ENCODE results near the gene HES4. TPM values are rescaled to one million over a fixed set of nuclear protein-coding genes. Genes with fewer than 3 reads are reported as not detected.
"Not testable (repeated sequence)": the region's sequence is repeated elsewhere in the genome, so short reads cannot be mapped to it uniquely, and the experiment has no call there.

HES4 gene
- total and polyA plus RNA-seq, 7 donors, result 1.2 to 65.1 (median 25.0) TPM

DNA sequence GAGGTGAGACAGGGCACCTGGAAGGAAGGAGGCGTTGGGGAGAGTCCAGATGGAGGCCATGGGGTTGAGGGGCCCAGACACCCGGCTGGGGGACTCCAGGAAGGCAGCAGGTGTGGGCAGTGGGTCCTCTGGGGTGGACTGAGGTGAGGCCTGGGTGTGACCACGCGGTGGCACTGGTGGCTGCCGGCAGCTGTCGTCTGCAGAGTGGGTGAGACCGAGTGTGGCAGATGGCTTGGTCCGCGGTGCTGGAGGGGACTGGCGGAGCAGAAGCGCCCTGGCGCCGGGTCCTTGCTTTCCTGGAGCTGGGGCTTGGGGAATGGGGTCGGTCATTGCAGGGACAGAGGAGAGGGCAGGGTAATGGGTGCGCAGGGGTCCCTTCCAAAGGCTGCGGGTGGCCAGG, 32.5 kb upstream of the HES4 start:
- intact Hi-C loops (cut with DNase I), result loop anchor here (2.0 kb wide), 1 partner anchor 26 kb away; no protein-coding TSS in a partner anchor
- TF ChIP-seq POLR2AphosphoS5 (IDR thresholded peaks at IDR 0.05), result no peak
- no peak for TF ChIP-seq EP300 (IDR thresholded peaks at IDR 0.05)
- TF ChIP-seq, protein P1, sequence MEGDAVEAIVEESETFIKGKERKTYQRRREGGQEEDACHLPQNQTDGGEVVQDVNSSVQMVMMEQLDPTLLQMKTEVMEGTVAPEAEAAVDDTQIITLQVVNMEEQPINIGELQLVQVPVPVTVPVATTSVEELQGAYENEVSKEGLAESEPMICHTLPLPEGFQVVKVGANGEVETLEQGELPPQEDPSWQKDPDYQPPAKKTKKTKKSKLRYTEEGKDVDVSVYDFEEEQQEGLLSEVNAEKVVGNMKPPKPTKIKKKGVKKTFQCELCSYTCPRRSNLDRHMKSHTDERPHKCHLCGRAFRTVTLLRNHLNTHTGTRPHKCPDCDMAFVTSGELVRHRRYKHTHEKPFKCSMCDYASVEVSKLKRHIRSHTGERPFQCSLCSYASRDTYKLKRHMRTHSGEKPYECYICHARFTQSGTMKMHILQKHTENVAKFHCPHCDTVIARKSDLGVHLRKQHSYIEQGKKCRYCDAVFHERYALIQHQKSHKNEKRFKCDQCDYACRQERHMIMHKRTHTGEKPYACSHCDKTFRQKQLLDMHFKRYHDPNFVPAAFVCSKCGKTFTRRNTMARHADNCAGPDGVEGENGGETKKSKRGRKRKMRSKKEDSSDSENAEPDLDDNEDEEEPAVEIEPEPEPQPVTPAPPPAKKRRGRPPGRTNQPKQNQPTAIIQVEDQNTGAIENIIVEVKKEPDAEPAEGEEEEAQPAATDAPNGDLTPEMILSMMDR (IDR thresholded peaks at IDR 0.05), result no peak
- no peak for TF ChIP-seq POLR2A (IDR thresholded peaks at IDR 0.05)
- H3K4me3 ChIP-seq, result peak overlapping the region in 2 of 4 donors; percentile 54 to 55
- H3K9me3 ChIP-seq, result no peaks in the 10 kb centered on the region
- WGBS, 2 donors, result 10 to 33% methylated on average over 16 of the region's 16 CpGs
- H3K4me1 ChIP-seq, result peaks cover 0 to 24% (median 21%) of the 10 kb centered on the region in 4 donors
- H3K36me3 ChIP-seq, result no peaks in the 10 kb centered on the region
- peaks cover 25 to 56% (median 28%) of the 10 kb centered on the region in 3 donors for H3K27me3 ChIP-seq
- H3K27ac ChIP-seq, result no peak overlapping the region
- no peak for DNase-seq

DNA sequence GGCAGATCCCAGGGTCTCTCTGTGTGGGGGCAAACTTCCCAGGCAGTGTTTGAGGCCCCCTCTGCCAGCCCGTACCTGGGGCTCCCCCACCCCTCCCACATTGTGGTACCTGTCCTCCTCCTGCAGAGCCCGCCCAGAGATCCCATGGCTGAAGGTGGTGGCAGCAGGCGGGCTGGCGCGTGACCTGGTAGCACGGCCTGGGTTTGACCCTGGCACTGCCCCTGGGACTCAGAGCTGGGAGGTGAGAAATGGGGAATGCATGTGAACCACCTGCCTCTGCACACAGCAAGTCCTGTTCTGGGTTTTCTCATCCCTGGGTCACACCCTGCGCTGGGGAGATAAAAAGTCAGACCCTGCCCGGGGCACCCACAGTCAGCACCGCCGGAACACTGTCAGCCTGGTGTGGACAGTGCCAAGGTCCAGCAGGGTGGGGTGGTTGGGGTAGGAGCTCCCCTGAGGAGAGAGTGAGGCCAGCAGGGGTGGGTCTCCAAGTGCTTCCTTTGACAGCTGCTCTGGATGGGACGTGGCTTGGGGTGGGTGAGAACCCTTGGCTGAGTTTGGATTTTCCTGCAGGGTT, 31.9 kb upstream of the HES4 start:
- no peak for DNase-seq
- no peak overlapping the region for H3K27ac ChIP-seq
- peaks cover 25 to 51% (median 28%) of the 10 kb centered on the region in 3 donors for H3K27me3 ChIP-seq
- whole genome bisulfite sequencing, 2 donors, result 81 to 88% methylated on average over 11 of the region's 11 CpGs
- peaks cover 0 to 24% (median 21%) of the 10 kb centered on the region in 4 donors for H3K4me1 ChIP-seq
- no peak for TF ChIP-seq POLR2A (IDR thresholded peaks at IDR 0.05)
- no peak for TF ChIP-seq EP300 (IDR thresholded peaks at IDR 0.05)
- TF ChIP-seq, protein P1 (IDR thresholded peaks at IDR 0.05), result no peak
- TF ChIP-seq POLR2AphosphoS5 (IDR thresholded peaks at IDR 0.05), result no peak
- H3K9me3 ChIP-seq, result no peaks in the 10 kb centered on the region
- H3K36me3 ChIP-seq, result no peaks in the 10 kb centered on the region
- intact Hi-C loops (cut with DNase I), result loop anchor here (2.0 kb wide), 1 partner anchor 27 kb away; no protein-coding TSS in a partner anchor
- H3K4me3 ChIP-seq, result no peak overlapping the region

DNA sequence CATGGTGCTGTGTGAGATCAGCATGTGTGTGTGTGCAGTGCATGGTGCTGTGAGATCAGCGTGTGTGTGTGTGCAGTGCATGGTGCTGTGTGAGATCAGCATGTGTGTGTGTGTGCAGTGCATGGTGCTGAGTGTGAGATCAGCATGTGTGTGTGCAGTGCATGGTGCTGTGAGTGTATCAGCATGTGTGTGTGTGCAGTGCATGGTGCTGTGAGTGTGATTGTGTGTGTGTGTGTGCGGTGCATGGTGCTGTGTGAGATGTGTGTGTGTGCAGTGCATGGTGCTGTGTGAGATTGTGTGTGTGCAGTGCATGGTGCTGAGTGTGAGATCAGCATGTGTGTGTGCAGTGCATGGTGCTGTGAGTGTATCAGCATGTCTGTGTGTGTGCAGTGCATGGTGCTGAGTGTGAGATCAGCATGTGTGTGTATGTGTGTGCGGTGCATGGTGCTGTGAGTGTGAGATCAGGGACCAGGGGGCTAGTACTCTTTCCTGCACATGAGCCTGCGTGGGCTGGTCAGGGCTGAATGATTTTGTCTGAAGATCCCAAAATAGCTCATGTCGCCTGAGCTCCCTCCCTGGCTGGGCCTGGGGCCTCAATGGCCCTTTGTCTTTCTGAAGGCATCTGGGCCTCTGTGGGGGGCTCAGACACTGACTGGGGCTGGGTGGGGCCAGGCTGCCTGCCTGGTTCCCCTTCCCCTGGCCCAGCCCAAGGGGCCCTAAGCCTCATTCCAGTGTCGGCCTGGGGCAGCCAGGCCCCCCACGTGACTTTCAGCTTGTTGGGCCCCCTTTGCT, 31.2 kb upstream of the HES4 start:
- DNase-seq; H3K9me3 ChIP-seq; H3K27ac ChIP-seq; intact Hi-C loops (cut with DNase I); H3K4me3 ChIP-seq; H3K36me3 ChIP-seq: not testable (repeated sequence)
- H3K4me1 ChIP-seq, result peaks cover 0 to 24% (median 21%) of the 10 kb centered on the region in 4 donors
- 81 to 82% methylated on average over 7 of the region's 7 CpGs for WGBS, 2 donors
- peaks cover 25 to 45% (median 28%) of the 10 kb centered on the region in 3 donors for H3K27me3 ChIP-seq

DNA sequence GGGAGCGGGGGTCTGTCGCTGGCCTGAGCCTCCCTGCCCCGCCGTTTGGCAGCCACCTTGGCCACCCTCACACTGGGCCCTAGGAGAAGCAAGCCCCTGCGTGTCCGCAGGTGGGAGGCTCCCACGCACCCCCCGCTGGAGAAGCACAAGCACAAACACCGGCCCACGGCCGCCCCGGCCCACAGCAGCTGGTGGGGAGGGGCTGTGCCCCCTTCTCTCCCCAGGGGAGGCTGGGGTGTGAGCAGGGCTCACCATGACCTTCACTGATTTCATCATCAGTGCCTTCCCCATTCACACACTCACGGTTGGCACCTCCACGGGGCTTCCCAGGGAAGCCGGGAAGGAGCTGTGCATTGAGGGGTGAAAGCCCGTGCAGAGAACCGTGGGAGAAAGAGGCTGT, 27.9 kb upstream of the HES4 start:
- Histone ChIP-seq H3K27me3 (peaks cover 5 to 17% (median 6%) of the 10 kb centered on the region in 3 donors), H3K9me3 (no peaks in the 10 kb centered on the region), H3K4me1 (peaks cover 0 to 11% (median 6%) of the 10 kb centered on the region in 4 donors), H3K36me3 (no peaks in the 10 kb centered on the region), H3K27ac (no peak overlapping the region), H3K4me3 (no peak overlapping the region)
- no peak for TF ChIP-seq POLR2AphosphoS5 (IDR thresholded peaks at IDR 0.05)
- no peak for TF ChIP-seq EP300 (IDR thresholded peaks at IDR 0.05)
- TF ChIP-seq, protein P1 (IDR thresholded peaks at IDR 0.05), result no peak
- TF ChIP-seq POLR2A (IDR thresholded peaks at IDR 0.05), result no peak
- WGBS, 2 donors, result 86 to 92% methylated on average over 17 of the region's 17 CpGs
- intact Hi-C loops (cut with DNase I), result no loop called here
- no peak for DNase-seq
